Neural cell (in vitro differentiated cells): ENCODE measurements around the gene PIGC. TPM values are rescaled to one million over a fixed set of nuclear protein-coding genes. Genes with fewer than 3 reads are reported as not detected.

Experiments used
- H2AFZ ChIP-seq: fragments of 200-600, 300-800 bp; sonication (generic), shearing (Covaris generic); 2 replicates; pipeline ENCODE4 v1.6.0; 2014; ENCODE audit warnings: low read depth, mild to moderate bottlenecking, antibody characterized with exemption, low read length, moderate library complexity
- H3F3A ChIP-seq: fragments of 200-600 bp; shearing (Covaris generic); 2 replicates; pipeline ENCODE4 v1.6.1; 2016; ENCODE audit warnings: mild to moderate bottlenecking, moderate library complexity, mixed read lengths, antibody characterized with exemption, low read length; ENCODE audit not compliant: insufficient read depth, poor library complexity, severe bottlenecking
- H3K27ac ChIP-seq: fragments of 200-600, 300-800 bp; sonication (generic), shearing (Covaris generic); 2 replicates; pipeline ENCODE4 v1.5.1; 2014; ENCODE audit warnings: mild to moderate bottlenecking, low read length, moderate library complexity
- H3K27me3 ChIP-seq: fragments of 300-800, 200-600 bp; sonication (generic), shearing (Covaris generic); 2 replicates; pipeline ENCODE4 v1.6.0; 2014; ENCODE audit warnings: mild to moderate bottlenecking, low read depth, low read length, moderate library complexity; ENCODE audit not compliant: insufficient read depth
- H3K36me3 ChIP-seq: fragments of 300-800, 200-600 bp; sonication (generic), shearing (Covaris generic); 2 replicates; pipeline ENCODE4 v1.5.1; 2014; ENCODE audit warnings: mild to moderate bottlenecking, antibody characterized with exemption, low read length, moderate library complexity; ENCODE audit not compliant: insufficient read depth
- H3K4me2 ChIP-seq: fragments of 300-800, 200-600 bp; sonication (generic), shearing (Covaris generic); 2 replicates; pipeline ENCODE4 v1.6.0; 2014; ENCODE audit warnings: mild to moderate bottlenecking, low read length
- H3K4me3 ChIP-seq: fragments of 300-800, 200-600 bp; sonication (generic), shearing (Covaris generic); 2 replicates; pipeline ENCODE4 v1.5.1; 2014; ENCODE audit warnings: mild to moderate bottlenecking, low read length, moderate library complexity
- H3K79me2 ChIP-seq: fragments of 200-600 bp; shearing (Covaris generic); replicated peaks from 2 replicates; pipeline ENCODE4 v1.6.0; 2014; ENCODE audit warnings: mild to moderate bottlenecking, low read length, moderate library complexity; ENCODE audit not compliant: insufficient read depth
- H3K9ac ChIP-seq: fragments of 300-800, 200-600 bp; sonication (generic), shearing (Covaris generic); 2 replicates; pipeline ENCODE4 v1.6.1; 2016; ENCODE audit warnings: mild to moderate bottlenecking, low read length, mixed read lengths
- H3K9me2 ChIP-seq: fragments of 200-600 bp; shearing (Covaris generic); 2 replicates; pipeline ENCODE4 v1.6.1; 2016; ENCODE audit warnings: mild to moderate bottlenecking, low read length, mixed read lengths; ENCODE audit not compliant: insufficient read depth
- H3K9me3 ChIP-seq: fragments of 200-600, 300-800 bp; sonication (generic), shearing (Covaris generic); 2 replicates; pipeline ENCODE4 v1.6.1; 2016; ENCODE audit warnings: mild to moderate bottlenecking, mixed run types, low read length, moderate library complexity, mixed read lengths
- H4K20me1 ChIP-seq: fragments of 200-600 bp; shearing (Covaris generic); 2 replicates; pipeline ENCODE4 v1.6.1; 2016; ENCODE audit warnings: mild to moderate bottlenecking, mixed run types; ENCODE audit not compliant: insufficient read depth
- CTCF ChIP-seq: fragments of 450-650 bp; IDR thresholded peaks from 2 replicates; pipeline ENCODE4 v1.5.1; 2014; ENCODE audit warnings: antibody characterized with exemption, mild to moderate bottlenecking, moderate library complexity; ENCODE audit not compliant: poor library complexity, severe bottlenecking
- EP300 ChIP-seq: fragments of 450-650 bp; conservative IDR thresholded peaks from 2 replicates; pipeline ENCODE4 v1.6.1; 2014; ENCODE audit warnings: antibody characterized with exemption, mild to moderate bottlenecking, moderate library complexity; ENCODE audit not compliant: poor library complexity, severe bottlenecking
- EZH2 ChIP-seq: fragments of 200-600, 300-800 bp; shearing (Covaris generic), sonication (generic); IDR thresholded peaks from 2 replicates; pipeline ENCODE4 v1.6.1; 2014; ENCODE audit warnings: antibody characterized with exemption, low read length, borderline replicate concordance, mild to moderate bottlenecking; ENCODE audit not compliant: insufficient read depth, poor library complexity, severe bottlenecking
- MXI1 ChIP-seq: fragments of 450-650 bp; conservative IDR thresholded peaks from 2 replicates; pipeline ENCODE4 v1.6.1; 2014; ENCODE audit warnings: antibody characterized with exemption, mild to moderate bottlenecking; ENCODE audit not compliant: poor library complexity, severe bottlenecking
- POLR2AphosphoS5 ChIP-seq: IDR thresholded peaks from 2 replicates; pipeline ENCODE4 v1.6.1; 2012
- RAD21 ChIP-seq: fragments of 450-650 bp; conservative IDR thresholded peaks from 2 replicates; pipeline ENCODE4 v1.6.1; 2014; ENCODE audit warnings: antibody characterized with exemption, mild to moderate bottlenecking, moderate library complexity
- REST ChIP-seq: IDR thresholded peaks from 2 replicates; pipeline ENCODE4 v1.6.1; 2012; ENCODE audit warnings: borderline replicate concordance
- SMC3 ChIP-seq: fragments of 450-650 bp; conservative IDR thresholded peaks from 2 replicates; pipeline ENCODE4 v1.6.1; 2014; ENCODE audit warnings: antibody characterized with exemption, mild to moderate bottlenecking, moderate library complexity; ENCODE audit not compliant: poor library complexity
- TAF1 ChIP-seq: IDR thresholded peaks from 2 replicates; pipeline ENCODE4 v1.6.1; 2012; ENCODE audit warnings: low read depth
- polyA plus RNA-seq: library from polyadenylated mRNA; depleted of rRNA; stranded (reverse); fragments of >200 nt; gene quantifications from 2 replicates; pipeline ENCODE4 v1.2.3, GENCODE V29; 2014

The PIGC gene
- polyA plus RNA-seq, 1 donor from 2014 or later = 69.3 TPM

- Histone ChIP-seq H4K20me1 (no peaks in the 10 kb centered on the region), H3K9ac (no peak overlapping the region), H3K9me2 (no peaks in the 10 kb centered on the region), H3K9me3 (no peaks in the 10 kb centered on the region), H3K27me3 (no peaks in the 10 kb centered on the region), H3K4me2 (no peak overlapping the region), H2AFZ (no peak overlapping the region), H3K27ac (no peak overlapping the region), H3F3A (no peaks in the 10 kb centered on the region), H3K79me2 (peaks cover 11% of the 10 kb centered on the region), H3K4me3 (no peak overlapping the region), H3K36me3 (no peaks in the 10 kb centered on the region)
- no peak for TF ChIP-seq POLR2AphosphoS5
- no peak for TF ChIP-seq REST
- TF ChIP-seq MXI1 = no peak
- no peak for TF ChIP-seq TAF1
- TF ChIP-seq RAD21 = no peak
- no peak for TF ChIP-seq SMC3
- TF ChIP-seq CTCF = no peak
These were observed 2.7 kb upstream of the PIGC start for GRCh38 chr1:172446547-172446946.

- Histone ChIP-seq H3K27ac (peak overlapping the region; percentile 48), H4K20me1 (no peaks in the 10 kb centered on the region), H2AFZ (peak overlapping the region; percentile 66), H3K9me3 (no peaks in the 10 kb centered on the region), H3F3A (no peaks in the 10 kb centered on the region), H3K4me2 (peak overlapping the region; percentile 84), H3K36me3 (no peaks in the 10 kb centered on the region), H3K27me3 (no peaks in the 10 kb centered on the region), H3K9me2 (no peaks in the 10 kb centered on the region), H3K79me2 (peaks cover 11% of the 10 kb centered on the region), H3K9ac (peak overlapping the region; percentile 82), H3K4me3 (peak overlapping the region; percentile 81)
- TF ChIP-seq EZH2 = no peak
- no peak for TF ChIP-seq CTCF
- TF ChIP-seq SMC3 = no peak
- TF ChIP-seq TAF1 = no peak
- TF ChIP-seq MXI1 = no peak
- no peak for TF ChIP-seq REST
- no peak for TF ChIP-seq POLR2AphosphoS5
- TF ChIP-seq RAD21 = no peak
- TF ChIP-seq EP300 = no peak
These were observed 865 bp downstream of the PIGC start for GRCh38 chr1:172442843-172443565.
